ENCODE measurements around the gene APBA2.

GRCh38 chr15:29102911-29103823 is 217.4 kb downstream of the APBA2 start:
- TF ChIP-seq CTCF (IDR thresholded peaks at IDR 0.05) (no peak), POLR2A (IDR thresholded peaks at IDR 0.05) (no peak)

Data from heart left ventricle (tissue), 13 donors.